Heart right ventricle (tissue), 16 donors: ENCODE measurements around the gene ANKRD17. TPM values are rescaled to one million over a fixed set of nuclear protein-coding genes. Genes with fewer than 3 reads are reported as not detected.
"Not testable (repeated sequence)": the region's sequence is repeated elsewhere in the genome, so short reads cannot be mapped to it uniquely, and the experiment has no call there.

Experiments
- ATAC-seq, 8 donors: fragments of 200-7000 bp; cut with Tn5 transposase; one replicate each; pipeline ENCODE4 v1.9.1; 2020; ENCODE audit warnings: mild to moderate bottlenecking in 8 of 8, moderate library complexity in 8 of 8, moderate number of reproducible peaks in 1 of 8
- DNase-seq, 2 donors: peaks; one replicate each; pipeline ENCODE4 v3.0.0-alpha.2; 2020
- H3K27ac ChIP-seq, 10 donors: fragments of 200-600 bp; sonication (generic) in 2 of 10; one replicate each; pipeline versions ENCODE4 v1.5.0 to v1.8.0; 2020 to 2022; ENCODE audit warnings: mild to moderate bottlenecking in 3 of 10
- H3K27me3 ChIP-seq, 7 donors: fragments of 200-600 bp; one replicate each; pipeline ENCODE4 v1.8.0; 2021 to 2022; ENCODE audit warnings: mild to moderate bottlenecking in 2 of 7
- H3K36me3 ChIP-seq, 9 donors: fragments of 200-600 bp; sonication (generic) in 1 of 9; one replicate each; pipeline versions ENCODE4 v1.5.0 to v1.8.0; 2020 to 2022; ENCODE audit warnings: mild to moderate bottlenecking in 2 of 9
- H3K4me1 ChIP-seq, 9 donors: fragments of 200-600 bp; sonication (generic) in 1 of 9; one replicate each; pipeline versions ENCODE4 v1.5.0 to v1.8.0; 2020 to 2022; ENCODE audit warnings: mild to moderate bottlenecking in 4 of 9
- H3K4me3 ChIP-seq, 10 donors: fragments of 200-600 bp; sonication (generic) in 2 of 10; one replicate each; pipeline versions ENCODE4 v1.5.0 to v1.8.0; 2020 to 2022; ENCODE audit warnings: mild to moderate bottlenecking in 7 of 10, moderate library complexity in 2 of 10
- H3K9me3 ChIP-seq, 11 donors: fragments of 200-600 bp in 10 of 11; sonication (generic) in 2 of 11; one replicate each; pipeline versions ENCODE4 v1.5.0 to v1.8.0; 2013 to 2022; ENCODE audit warnings: mild to moderate bottlenecking in 2 of 11, control low read depth in 1 of 11, moderate library complexity in 1 of 11
- CTCF ChIP-seq, 9 donors: fragments of 200-600 bp; sonication (generic) in 2 of 9; IDR thresholded peaks; one replicate each; pipeline versions ENCODE4 v1.5.0 to v1.8.0; 2021 to 2022; ENCODE audit warnings: antibody characterized with exemption in 9 of 9, mild to moderate bottlenecking in 5 of 9, moderate library complexity in 1 of 9
- WGBS, 2 donors: extraction: QIAGEN DNeasy Blood & Tissue Kit; methylation state at CpG; one replicate each; pipeline ENCODE4 v1.1.7; 2013; ENCODE audit warnings: inconsistent platforms in 1 of 2; 5-methylcytosine and 5-hydroxymethylcytosine counted together
- intact Hi-C, 10 donors: fragments of 100-400 bp; cut with DNase I; formaldehyde crosslinking; loops; one replicate each; pipeline versions ENCODE4 v1.11.1 to v1.14.2; 2022
- polyA plus RNA-seq, 2 donors: library from polyadenylated mRNA; stranded (reverse); fragments of 200-250 nt; gene quantifications; one replicate each; pipeline ENCODE4 v1.2.3, GENCODE V29; 2013
- total RNA-seq, 10 donors: library from RNA; stranded (reverse); fragmentation: NEBNext Ultra II Directional in 3 of 10; extraction: Animal tissue kit (Norgen Biotek cat#: 25700) in 3 of 10; gene quantifications; one replicate each; pipeline versions ENCODE4 v1.2.1 to v1.2.4, GENCODE V29; 2021 to 2023
- donor health status: Arrhythmogenic right ventricular cardiomyopathy.
- donor health status: ischemic (EF 13 %, LVEDD 7.1; RV severe dilation, severe dysfunction).
- donor health status: healthy with polysubstance abuse.
- donor health status: DM: no; HTN: yes; CAD: no.
- donor health status: DM: no; HTN: no; CAD: no.
- donor health status: ischemic (EF 25% LVEDD 6.9; RV normal size, moderate dysfunction).
- donor health status: ischemic (EF 25% LVEDD 5.7; RV mildly dilated, moderate dysfunction).
- donor health status: healthy.
- donor health status: DM: yes; HTN: yes; CAD: no.
- donor health status: Ischemic cardiomyopathy.
- donor health status: ischemic (EF 35%, LVEDD 5.7; RV mildly dilated, moderate dysfunction).
- donor health status: nonischemic (EF 11% LVEDD 7.7; RV severe dilation, severe dysfunction).
- donor health status: DM: yes; HTN: yes; CAD: no.
- donor health status: PGD.
- donor health status: ischemic (EF 29% LVEDD 5.4; RV normal size, mild dysfunction).
- donor health status: nonischemic (EF 23%, LVEDD 6.1; RV moderate dilation, normal function).

Gene ANKRD17
- total and polyA plus RNA-seq, 12 donors: 13.5 to 71.7 (median 60.4) TPM

- DNase-seq: peak in 1 of 2 donors; percentile 38
- peak overlapping the region; percentile 68 to 96 (median 82) for H3K4me3 ChIP-seq
- H3K36me3 ChIP-seq: peaks cover 0 to 18% (median 0%) of the 10 kb centered on the region in 9 donors
- peaks cover 0 to 76% (median 61%) of the 10 kb centered on the region in 9 donors for H3K4me1 ChIP-seq
- WGBS, 2 donors: 0 to 2% methylated on average over 34 of the region's 34 CpGs
- intact Hi-C loops: loop anchor here in 8 of 10 donors (2.0 to 10.0 kb wide), 13 partner anchors 36 to 191 kb away; partner anchors contain the start of gene COX18 (in 5 of the 8)
- peak in 7 of 8 donors; percentile 3 to 18 (median 12) for ATAC-seq
- no peaks in the 10 kb centered on the region for H3K27me3 ChIP-seq
- peak overlapping the region; percentile 93 to 100 (median 98) for H3K27ac ChIP-seq
- TF ChIP-seq CTCF (IDR thresholded peaks at IDR 0.05): no peak
- no peaks in the 10 kb centered on the region for H3K9me3 ChIP-seq
These were observed 755 bp downstream of the ANKRD17 start for GRCh38 chr4:73257651-73258435.

- Histone ChIP-seq H3K36me3 (peaks cover 0 to 24% (median 0%) of the 10 kb centered on the region in 9 donors), H3K4me3 (peak overlapping the region; percentile 68 to 96 (median 82)), H3K27ac (peak overlapping the region; percentile 93 to 100 (median 98)), H3K27me3 (no peaks in the 10 kb centered on the region), H3K9me3 (no peaks in the 10 kb centered on the region), H3K4me1 (peaks cover 0 to 81% (median 67%) of the 10 kb centered on the region in 9 donors)
- intact Hi-C loops: loop anchor here in 8 of 10 donors (2.0 to 10.0 kb wide), 12 partner anchors 35 to 190 kb away; partner anchors contain the start of gene COX18 (in 2 of the 8)
- ATAC-seq: peak; percentile 42 to 71 (median 55)
- peak; percentile 58 to 84 for DNase-seq
- WGBS, 2 donors: 1% methylated on average over 6 of the region's 6 CpGs
- TF ChIP-seq CTCF (IDR thresholded peaks at IDR 0.05): peak; percentile 41 to 86 (median 77)
These were observed 1.4 kb downstream of the ANKRD17 start for GRCh38 chr4:73257234-73257633.

- Histone ChIP-seq H3K4me1 (peaks cover 0 to 75% (median 61%) of the 10 kb centered on the region in 9 donors), H3K36me3 (peaks cover 0 to 31% (median 0%) of the 10 kb centered on the region in 9 donors), H3K4me3 (peak overlapping the region in 4 of 10 donors; percentile 70 to 85 (median 80))
- WGBS, 2 donors: 87% methylated on average over 7 to 8 of the region's 8 CpGs
- ATAC-seq, H3K27me3 ChIP-seq, H3K9me3 ChIP-seq, DNase-seq, H3K27ac ChIP-seq: not testable (repeated sequence)
- intact Hi-C loops: loop anchor here in 8 of 10 donors (2.0 to 10.0 kb wide), 12 partner anchors 34 to 189 kb away; partner anchors contain the start of gene COX18 (in 2 of the 8)
These were observed 2.8 kb downstream of the ANKRD17 start for GRCh38 chr4:73255847-73256246.

GRCh38 chr4:73252001-73252400, 6.6 kb downstream of the ANKRD17 start:
- TF ChIP-seq CTCF (IDR thresholded peaks at IDR 0.05): no peak
- Histone ChIP-seq H3K27me3 (no peaks in the 10 kb centered on the region), H3K9me3 (peaks cover 0 to 5% (median 0%) of the 10 kb centered on the region in 11 donors), H3K36me3 (peaks cover 0 to 31% (median 0%) of the 10 kb centered on the region in 9 donors), H3K4me3 (no peak overlapping the region), H3K27ac (no peak overlapping the region), H3K4me1 (peaks cover 0 to 61% (median 54%) of the 10 kb centered on the region in 9 donors)
- no peak for DNase-seq
- intact Hi-C loops: loop anchor here in 3 of 10 donors (10.0 kb wide), 3 partner anchors 117 to 157 kb away; no protein-coding TSS in a partner anchor
- no peak for ATAC-seq
